A673 (cell line): Measurements from ENCODE around the gene GK2. TPM values are rescaled to one million over a fixed set of nuclear protein-coding genes. Genes with fewer than 3 reads are reported as not detected.

Experiments used
- BruUV-seq: library from RNA; stranded (reverse); fragments of 400-500 nt; replicated peaks from 2 replicates; lab custom pipeline; 2021; lab: Mats Ljungman, UMichigan
- CTCF ChIA-PET: fragments of 300-600 bp; sonication (Branson Sonifier 250); formaldehyde crosslinking; loops from one replicate; lab custom pipeline; 2022; ENCODE audit warnings: antibody characterized with exemption; lab: Charles Lee
- POLR2A ChIA-PET: fragments of 300-600 bp; sonication (Branson Sonifier 250); formaldehyde crosslinking; loops from one replicate; lab custom pipeline; 2022; ENCODE audit warnings: antibody characterized with exemption; ENCODE audit not compliant: low non-redundant PET; lab: Charles Lee
- DNase-seq: peaks from one replicate; pipeline ENCODE4 v3.0.0-alpha.2; 2015; ENCODE audit warnings: low spot score
- H3K27ac ChIP-seq: fragments of 200-600 bp; sonication (generic); 2 replicates; pipeline ENCODE4 v1.5.1; 2016; ENCODE audit warnings: mixed run types, low read depth, mild to moderate bottlenecking, mixed read lengths, antibody characterized with exemption, low read length; ENCODE audit not compliant: poor library complexity, severe bottlenecking
- H3K27me3 ChIP-seq: fragments of 200-600 bp; sonication (generic); replicated peaks from 2 replicates; pipeline ENCODE4 v1.6.1; 2017; ENCODE audit warnings: mixed run types, low read depth, mild to moderate bottlenecking, mixed read lengths, antibody characterized with exemption, low read length; ENCODE audit not compliant: insufficient read depth, poor library complexity
- H3K36me3 ChIP-seq: fragments of 200-600 bp; sonication (generic); 2 replicates; pipeline ENCODE4 v1.6.1; 2016; ENCODE audit warnings: mixed run types, mild to moderate bottlenecking, mixed read lengths, antibody characterized with exemption, low read length; ENCODE audit not compliant: insufficient read depth, poor library complexity, severe bottlenecking
- H3K4me1 ChIP-seq: fragments of 200-600 bp; sonication (generic); 2 replicates; pipeline ENCODE4 v1.6.1; 2017; ENCODE audit warnings: mixed run types, mild to moderate bottlenecking, mixed read lengths, antibody characterized with exemption, low read length; ENCODE audit not compliant: insufficient read depth, poor library complexity, severe bottlenecking
- H3K4me3 ChIP-seq: fragments of 200-600 bp; sonication (generic); 2 replicates; pipeline ENCODE4 v1.5.1; 2016; ENCODE audit warnings: low read depth, mixed run types, mild to moderate bottlenecking, mixed read lengths, low read length; ENCODE audit not compliant: poor library complexity, severe bottlenecking
- H3K9me3 ChIP-seq: fragments of 200-600 bp; sonication (generic); 2 replicates; pipeline ENCODE4 v1.6.1; 2016; ENCODE audit warnings: mixed run types, low read depth, mild to moderate bottlenecking, mixed read lengths, antibody characterized with exemption, low read length; ENCODE audit not compliant: poor library complexity, severe bottlenecking
- CTCF ChIP-seq: fragments of 300-800, 200-600 bp; sonication (generic); conservative IDR thresholded peaks from 2 replicates; pipeline ENCODE4 v1.5.1; 2017; ENCODE audit warnings: low read depth, mild to moderate bottlenecking, antibody characterized with exemption, low read length, moderate library complexity, mixed read lengths
- EZH2 ChIP-seq: fragments of 200-600 bp; sonication (generic); IDR thresholded peaks from 2 replicates; pipeline ENCODE4 v1.6.1; 2017; ENCODE audit warnings: borderline replicate concordance, low read depth, mild to moderate bottlenecking, mixed read lengths, antibody characterized with exemption, low read length; ENCODE audit not compliant: poor library complexity, severe bottlenecking
- intact Hi-C: fragments of 100-400 bp; cut with micrococcal nuclease; formaldehyde crosslinking; loops from one replicate; pipeline ENCODE4 v1.10.0; 2022; ENCODE audit not compliant: unreplicated experiment
- total RNA-seq: library from RNA; stranded (reverse); gene quantifications from 2 replicates; pipeline ENCODE4 v1.2.3, GENCODE V29; 2021

GK2 gene
- total RNA-seq, 1 experiment from 2014 or later = not detected

- ChIA-PET CTCF (no interaction called here), POLR2A (no interaction called here)
- no peaks in the 10 kb centered on the region for H3K27me3 ChIP-seq
- TF ChIP-seq EZH2 = no peak
- TF ChIP-seq CTCF = no peak
- intact Hi-C loops = no loop called here
- H3K4me3 ChIP-seq = no peak overlapping the region
- no peak for DNase-seq
- H3K27ac ChIP-seq = no peak overlapping the region
- H3K9me3 ChIP-seq = no peaks in the 10 kb centered on the region
- H3K36me3 ChIP-seq = no peaks in the 10 kb centered on the region
- BruUV-seq = no TSS peak
- no peaks in the 10 kb centered on the region for H3K4me1 ChIP-seq
Measured at GRCh38 chr4:79429113-79429903, 21.3 kb upstream of the GK2 start.

- H3K4me1 ChIP-seq = no peaks in the 10 kb centered on the region
- BruUV-seq = no TSS peak
- no peaks in the 10 kb centered on the region for H3K27me3 ChIP-seq
- H3K36me3 ChIP-seq = no peaks in the 10 kb centered on the region
- intact Hi-C loops = no loop called here
- ChIA-PET CTCF (no interaction called here), POLR2A (no interaction called here)
- no peaks in the 10 kb centered on the region for H3K9me3 ChIP-seq
- TF ChIP-seq CTCF = no peak
- TF ChIP-seq EZH2 = no peak
- DNase-seq = no peak
- H3K4me3 ChIP-seq = no peak overlapping the region
- H3K27ac ChIP-seq = no peak overlapping the region
Measured at GRCh38 chr4:79426989-79427388, 19.0 kb upstream of the GK2 start.

GRCh38 chr4:79425586-79425985, 17.6 kb upstream of the GK2 start:
- no peaks in the 10 kb centered on the region for H3K27me3 ChIP-seq
- ChIA-PET POLR2A (no interaction called here), CTCF (no interaction called here)
- no peaks in the 10 kb centered on the region for H3K4me1 ChIP-seq
- no TSS peak for BruUV-seq
- no peak for DNase-seq
- TF ChIP-seq CTCF (no peak), EZH2 (no peak)
- H3K4me3 ChIP-seq = no peak overlapping the region
- no peak overlapping the region for H3K27ac ChIP-seq
- intact Hi-C loops = no loop called here
- H3K9me3 ChIP-seq = no peaks in the 10 kb centered on the region
- H3K36me3 ChIP-seq = no peaks in the 10 kb centered on the region
